ENCODE results near the gene SCAPER. TPM values are rescaled to one million over a fixed set of nuclear protein-coding genes. Genes with fewer than 3 reads are reported as not detected.

The SCAPER gene
- total RNA-seq, 1 experiment from 2014 or later = 14.7 TPM

DNA sequence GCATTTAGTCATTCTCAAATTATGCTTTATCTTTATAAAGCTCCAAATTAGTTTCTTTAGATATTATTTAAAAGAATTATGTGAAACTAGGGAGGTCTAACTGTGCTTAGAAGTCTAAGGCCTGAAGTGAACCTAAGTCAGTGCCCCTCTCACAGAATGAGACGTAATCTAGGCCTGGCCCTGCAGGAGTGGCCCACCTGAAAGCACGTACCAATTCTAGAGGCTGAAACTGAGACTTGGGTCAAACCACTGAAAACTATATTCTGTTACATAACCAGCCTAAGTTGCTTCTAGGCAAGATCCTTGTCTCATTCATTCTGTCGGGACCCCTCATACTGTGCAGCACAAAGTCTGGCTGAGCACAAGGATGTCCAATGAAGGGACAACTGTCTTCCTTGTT, 424.9 kb downstream of the SCAPER start:
- Histone ChIP-seq H3K9ac (ENCODE audit: low read length) (no peak overlapping the region), H3K79me2 (ENCODE audit: insufficient read depth, low read length) (no peaks in the 10 kb centered on the region), H3K27ac (ENCODE audit: low read depth, low read length) (no peak overlapping the region), H2AFZ (ENCODE audit: low read depth, low read length, poor library complexity, severe bottlenecking) (no peak overlapping the region), H4K20me1 (ENCODE audit: insufficient read depth) (no peaks in the 10 kb centered on the region), H3K4me2 (ENCODE audit: low read length) (no peak overlapping the region), H3K4me1 (ENCODE audit: control insufficient read depth in 1 of 2, insufficient read depth in 2 of 2, low read length in 2 of 2) (no peaks in the 10 kb centered on the region), H3K9me2 (ENCODE audit: insufficient read depth) (no peaks in the 10 kb centered on the region), H3K36me3 (ENCODE audit: control insufficient read depth in 1 of 2, insufficient read depth in 2 of 2, low read length in 2 of 2) (no peaks in the 10 kb centered on the region), H3K4me3 (replicated peaks in 1 of 2; ENCODE audit: low read depth in 1 of 2, low read length in 2 of 2) (no peak overlapping the region), H3K9me3 (ENCODE audit: control insufficient read depth in 1 of 2, insufficient read depth in 1 of 2, low read depth in 1 of 2, low read length in 2 of 2) (no peaks in the 10 kb centered on the region), H3K27me3 (ENCODE audit: insufficient read depth, low read length) (no peaks in the 10 kb centered on the region)
- intact Hi-C loops (cut with micrococcal nuclease) = no loop called here
- ChIA-PET RAD21 (ENCODE audit: low non-redundant PET in 1 of 2, low total read pairs in 2 of 2, uncharacterized antibody in 2 of 2, unreplicated experiment in 2 of 2) (no interaction called here), CTCF (no interaction called here), POLR2A (no interaction called here)
- no peak for DNase-seq (ENCODE audit: low read depth, low spot score)
- no TSS peak for BruUV-seq (replicated peaks)
- TF ChIP-seq FOSL1 (IDR thresholded peaks at IDR 0.05; ENCODE audit: low read depth) = no peak
- TF ChIP-seq, protein P1, sequence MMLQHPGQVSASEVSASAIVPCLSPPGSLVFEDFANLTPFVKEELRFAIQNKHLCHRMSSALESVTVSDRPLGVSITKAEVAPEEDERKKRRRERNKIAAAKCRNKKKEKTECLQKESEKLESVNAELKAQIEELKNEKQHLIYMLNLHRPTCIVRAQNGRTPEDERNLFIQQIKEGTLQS (IDR thresholded peaks at IDR 0.05) = no peak
- TF ChIP-seq TCF7L2 (IDR thresholded peaks at IDR 0.05; ENCODE audit: borderline replicate concordance, extremely low read depth, insufficient read depth, insufficient read length) = no peak
- TF ChIP-seq RAD21 (IDR thresholded peaks at IDR 0.05; ENCODE audit: low read depth) = no peak
- TF ChIP-seq SP1 (IDR thresholded peaks at IDR 0.05; ENCODE audit: low read depth) = no peak
- TF ChIP-seq, protein P2, sequence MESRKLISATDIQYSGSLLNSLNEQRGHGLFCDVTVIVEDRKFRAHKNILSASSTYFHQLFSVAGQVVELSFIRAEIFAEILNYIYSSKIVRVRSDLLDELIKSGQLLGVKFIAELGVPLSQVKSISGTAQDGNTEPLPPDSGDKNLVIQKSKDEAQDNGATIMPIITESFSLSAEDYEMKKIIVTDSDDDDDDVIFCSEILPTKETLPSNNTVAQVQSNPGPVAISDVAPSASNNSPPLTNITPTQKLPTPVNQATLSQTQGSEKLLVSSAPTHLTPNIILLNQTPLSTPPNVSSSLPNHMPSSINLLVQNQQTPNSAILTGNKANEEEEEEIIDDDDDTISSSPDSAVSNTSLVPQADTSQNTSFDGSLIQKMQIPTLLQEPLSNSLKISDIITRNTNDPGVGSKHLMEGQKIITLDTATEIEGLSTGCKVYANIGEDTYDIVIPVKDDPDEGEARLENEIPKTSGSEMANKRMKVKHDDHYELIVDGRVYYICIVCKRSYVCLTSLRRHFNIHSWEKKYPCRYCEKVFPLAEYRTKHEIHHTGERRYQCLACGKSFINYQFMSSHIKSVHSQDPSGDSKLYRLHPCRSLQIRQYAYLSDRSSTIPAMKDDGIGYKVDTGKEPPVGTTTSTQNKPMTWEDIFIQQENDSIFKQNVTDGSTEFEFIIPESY (IDR thresholded peaks at IDR 0.05; ENCODE audit: extremely low read depth, insufficient replicate concordance, low read length) = no peak
- no peak for ATAC-seq

DNA sequence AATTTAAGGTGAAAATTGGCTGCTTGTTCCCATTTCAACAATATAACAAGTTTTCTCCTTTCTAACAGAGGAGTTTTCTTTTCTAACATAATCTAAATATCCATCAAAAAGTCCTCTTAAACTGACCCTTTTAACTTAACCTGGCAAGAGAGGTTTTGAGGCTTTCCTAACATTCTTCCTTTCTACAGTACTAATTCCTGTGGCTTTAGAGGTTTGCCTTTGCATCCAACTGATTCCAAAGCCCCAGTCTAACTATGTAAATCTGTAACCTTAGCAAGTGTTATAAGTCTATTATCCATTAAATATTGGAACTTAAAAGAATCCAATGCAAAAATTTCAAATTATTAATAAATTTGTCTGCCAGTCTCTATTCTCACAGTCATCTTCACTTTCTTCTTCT, 434.4 kb downstream of the SCAPER start:
- RAD21 ChIA-PET (ENCODE audit: low non-redundant PET in 1 of 2, low total read pairs in 2 of 2, uncharacterized antibody in 2 of 2, unreplicated experiment in 2 of 2) = no interaction called here
- Histone ChIP-seq H3K4me1 (ENCODE audit: control insufficient read depth in 1 of 2, insufficient read depth in 2 of 2, low read length in 2 of 2) (no peaks in the 10 kb centered on the region), H3K9ac (ENCODE audit: low read length) (no peak overlapping the region), H3K27ac (ENCODE audit: low read depth, low read length) (no peak overlapping the region), H3K36me3 (ENCODE audit: control insufficient read depth in 1 of 2, insufficient read depth in 2 of 2, low read length in 2 of 2) (no peaks in the 10 kb centered on the region), H2AFZ (ENCODE audit: low read depth, low read length, poor library complexity, severe bottlenecking) (no peak overlapping the region), H3K27me3 (ENCODE audit: insufficient read depth, low read length) (no peaks in the 10 kb centered on the region), H3K9me2 (ENCODE audit: insufficient read depth) (no peaks in the 10 kb centered on the region), H3K4me2 (ENCODE audit: low read length) (no peak overlapping the region), H4K20me1 (ENCODE audit: insufficient read depth) (no peaks in the 10 kb centered on the region), H3K79me2 (ENCODE audit: insufficient read depth, low read length) (no peaks in the 10 kb centered on the region), H3K4me3 (replicated peaks in 1 of 2; ENCODE audit: low read depth in 1 of 2, low read length in 2 of 2) (no peak overlapping the region), H3K9me3 (ENCODE audit: control insufficient read depth in 1 of 2, insufficient read depth in 1 of 2, low read depth in 1 of 2, low read length in 2 of 2) (no peaks in the 10 kb centered on the region)
- intact Hi-C loops (cut with micrococcal nuclease) = no loop called here
- POLR2A ChIA-PET = no interaction called here
- TF ChIP-seq, protein P3, sequence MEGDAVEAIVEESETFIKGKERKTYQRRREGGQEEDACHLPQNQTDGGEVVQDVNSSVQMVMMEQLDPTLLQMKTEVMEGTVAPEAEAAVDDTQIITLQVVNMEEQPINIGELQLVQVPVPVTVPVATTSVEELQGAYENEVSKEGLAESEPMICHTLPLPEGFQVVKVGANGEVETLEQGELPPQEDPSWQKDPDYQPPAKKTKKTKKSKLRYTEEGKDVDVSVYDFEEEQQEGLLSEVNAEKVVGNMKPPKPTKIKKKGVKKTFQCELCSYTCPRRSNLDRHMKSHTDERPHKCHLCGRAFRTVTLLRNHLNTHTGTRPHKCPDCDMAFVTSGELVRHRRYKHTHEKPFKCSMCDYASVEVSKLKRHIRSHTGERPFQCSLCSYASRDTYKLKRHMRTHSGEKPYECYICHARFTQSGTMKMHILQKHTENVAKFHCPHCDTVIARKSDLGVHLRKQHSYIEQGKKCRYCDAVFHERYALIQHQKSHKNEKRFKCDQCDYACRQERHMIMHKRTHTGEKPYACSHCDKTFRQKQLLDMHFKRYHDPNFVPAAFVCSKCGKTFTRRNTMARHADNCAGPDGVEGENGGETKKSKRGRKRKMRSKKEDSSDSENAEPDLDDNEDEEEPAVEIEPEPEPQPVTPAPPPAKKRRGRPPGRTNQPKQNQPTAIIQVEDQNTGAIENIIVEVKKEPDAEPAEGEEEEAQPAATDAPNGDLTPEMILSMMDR (IDR thresholded peaks at IDR 0.05 in 2 of 3, conservative IDR thresholded peaks at IDR 0.05 in 1 of 3; ENCODE audit: borderline replicate concordance in 1 of 3, insufficient read depth in 1 of 3, low read depth in 2 of 3, low read length in 2 of 3) = no peak
- TF ChIP-seq CEBPB (IDR thresholded peaks at IDR 0.05; ENCODE audit: low read depth) = no peak
- no peak for TF ChIP-seq TCF7L2 (IDR thresholded peaks at IDR 0.05; ENCODE audit: borderline replicate concordance, extremely low read depth, insufficient read depth, insufficient read length)
- TF ChIP-seq, protein P4, sequence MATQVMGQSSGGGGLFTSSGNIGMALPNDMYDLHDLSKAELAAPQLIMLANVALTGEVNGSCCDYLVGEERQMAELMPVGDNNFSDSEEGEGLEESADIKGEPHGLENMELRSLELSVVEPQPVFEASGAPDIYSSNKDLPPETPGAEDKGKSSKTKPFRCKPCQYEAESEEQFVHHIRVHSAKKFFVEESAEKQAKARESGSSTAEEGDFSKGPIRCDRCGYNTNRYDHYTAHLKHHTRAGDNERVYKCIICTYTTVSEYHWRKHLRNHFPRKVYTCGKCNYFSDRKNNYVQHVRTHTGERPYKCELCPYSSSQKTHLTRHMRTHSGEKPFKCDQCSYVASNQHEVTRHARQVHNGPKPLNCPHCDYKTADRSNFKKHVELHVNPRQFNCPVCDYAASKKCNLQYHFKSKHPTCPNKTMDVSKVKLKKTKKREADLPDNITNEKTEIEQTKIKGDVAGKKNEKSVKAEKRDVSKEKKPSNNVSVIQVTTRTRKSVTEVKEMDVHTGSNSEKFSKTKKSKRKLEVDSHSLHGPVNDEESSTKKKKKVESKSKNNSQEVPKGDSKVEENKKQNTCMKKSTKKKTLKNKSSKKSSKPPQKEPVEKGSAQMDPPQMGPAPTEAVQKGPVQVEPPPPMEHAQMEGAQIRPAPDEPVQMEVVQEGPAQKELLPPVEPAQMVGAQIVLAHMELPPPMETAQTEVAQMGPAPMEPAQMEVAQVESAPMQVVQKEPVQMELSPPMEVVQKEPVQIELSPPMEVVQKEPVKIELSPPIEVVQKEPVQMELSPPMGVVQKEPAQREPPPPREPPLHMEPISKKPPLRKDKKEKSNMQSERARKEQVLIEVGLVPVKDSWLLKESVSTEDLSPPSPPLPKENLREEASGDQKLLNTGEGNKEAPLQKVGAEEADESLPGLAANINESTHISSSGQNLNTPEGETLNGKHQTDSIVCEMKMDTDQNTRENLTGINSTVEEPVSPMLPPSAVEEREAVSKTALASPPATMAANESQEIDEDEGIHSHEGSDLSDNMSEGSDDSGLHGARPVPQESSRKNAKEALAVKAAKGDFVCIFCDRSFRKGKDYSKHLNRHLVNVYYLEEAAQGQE (IDR thresholded peaks at IDR 0.05; ENCODE audit: low read depth) = no peak
- no peak for TF ChIP-seq SP1 (IDR thresholded peaks at IDR 0.05; ENCODE audit: low read depth)
- no peak for TF ChIP-seq EGR1 (IDR thresholded peaks at IDR 0.05; ENCODE audit: low read depth)
- no peak for ATAC-seq
- CTCF ChIA-PET = no interaction called here
- BruUV-seq (replicated peaks) = no TSS peak
- no peak for DNase-seq (ENCODE audit: low read depth, low spot score)

Data from HCT116 (cell line).